Erythroblast (primary cell): ENCODE measurements around the gene KIF27.

Experiments used
- GATA1 ChIP-seq: IDR thresholded peaks from 2 replicates; pipeline ENCODE4 v1.6.1; 2011; ENCODE audit warnings: low read depth, mild to moderate bottlenecking, control low read depth, low read length, moderate library complexity
- POLR2A ChIP-seq: IDR thresholded peaks from 2 replicates; pipeline ENCODE4 v1.6.1; 2011; ENCODE audit warnings: mild to moderate bottlenecking, low read length

DNA sequence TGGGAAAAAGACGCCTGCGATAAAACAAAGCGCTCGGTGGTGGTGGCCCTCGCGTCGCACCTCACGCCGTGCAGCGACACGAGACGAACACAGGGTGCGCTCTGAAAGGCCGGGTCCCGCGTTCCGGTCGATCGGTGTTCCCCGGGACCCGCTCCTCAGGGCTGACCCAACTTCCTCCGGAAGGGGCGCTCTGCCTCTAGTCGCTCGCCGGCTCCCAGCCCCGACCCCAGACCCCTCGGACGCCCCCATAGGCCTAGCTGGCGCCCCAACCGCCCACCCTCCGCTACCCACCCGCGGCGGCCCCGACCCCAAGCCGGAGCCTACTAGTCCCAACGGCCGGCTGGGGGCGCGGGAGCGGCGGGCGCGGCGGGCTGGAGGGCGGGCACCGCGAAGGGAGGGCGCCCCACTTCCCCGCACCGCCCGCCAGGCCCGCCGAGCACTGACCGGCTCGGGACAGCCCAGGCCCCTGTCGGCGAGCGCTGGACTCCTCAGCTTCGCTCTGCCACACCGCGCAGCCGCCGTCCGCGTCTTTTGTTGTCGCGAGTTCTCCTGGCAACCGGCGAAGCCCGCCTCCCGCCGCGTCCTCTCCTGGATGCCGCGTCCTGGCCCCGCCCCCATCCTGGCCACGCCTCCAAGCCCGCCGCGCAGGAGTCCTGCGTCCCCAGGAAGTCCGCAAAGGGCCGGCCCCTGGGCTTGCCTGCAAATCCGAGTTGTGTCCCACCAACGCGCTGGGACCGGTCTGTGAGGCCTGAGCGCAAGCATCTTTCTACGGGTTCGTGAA lies at the start of gene KIF27:
- TF ChIP-seq POLR2A: peak; percentile 71
- TF ChIP-seq GATA1: no peak
